ENCODE results near the gene WDFY3. TPM values are rescaled to one million over a fixed set of nuclear protein-coding genes. Genes with fewer than 3 reads are reported as not detected.

WDFY3 gene
- total and polyA plus RNA-seq, 2 of the 13 experiments (the other 11 are each of a cell fraction or from before 2014, with no cell fraction given) = 16.7 to 24.5 TPM

DNA sequence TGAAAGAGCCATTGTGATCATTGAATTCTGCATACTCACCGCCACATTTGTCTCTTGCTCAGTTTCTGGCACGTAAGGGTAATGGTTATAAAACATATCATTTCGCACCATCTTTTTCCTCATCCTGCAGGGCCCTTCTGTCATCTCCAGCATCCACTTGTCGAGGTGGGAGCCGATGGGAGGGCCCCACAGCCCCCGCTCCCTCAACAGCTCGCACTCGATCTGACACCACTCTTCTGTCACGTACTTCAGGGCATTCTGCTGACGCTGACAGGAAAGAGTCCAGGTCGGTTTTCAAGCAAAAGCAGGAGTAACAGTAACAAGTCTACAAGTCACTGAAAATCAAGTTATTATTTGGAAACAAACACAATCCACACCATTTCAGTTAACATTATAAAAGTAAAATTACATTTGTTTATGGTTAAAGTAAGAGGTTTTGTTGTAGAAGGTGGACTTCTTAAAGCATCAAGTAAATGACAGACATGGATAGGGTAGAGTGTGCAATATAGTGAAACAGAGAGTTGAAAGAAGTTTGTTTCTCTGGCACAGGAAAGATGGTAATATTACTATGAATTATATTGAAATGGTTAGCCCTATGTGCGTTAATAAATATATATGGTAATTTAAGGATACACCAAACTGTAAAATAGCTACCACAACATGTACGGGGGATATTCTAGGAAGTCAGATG is 233.0 kb downstream of the WDFY3 start:
- no peak for DNase-seq (ENCODE audit: low spot score)
- intact Hi-C loops (cut with micrococcal nuclease; ENCODE audit: unreplicated experiment) (no loop called here), in situ Hi-C loops (cut with HindIII; ENCODE audit: extremely low pct_ligation_motif_present, low pct_unique_long_range_greater_than_20kb) (no loop called here)
- no peak overlapping the region for H3K4me2 ChIP-seq (ENCODE audit: low read depth, low read length)
- no peaks in the 10 kb centered on the region for H3K27me3 ChIP-seq (ENCODE audit: control insufficient read depth in 1 of 2, insufficient read depth in 2 of 2, low read length in 2 of 2)
- H3K27ac ChIP-seq (ENCODE audit: extremely low read length, insufficient read depth, low read length) = no peak overlapping the region
- ChIA-PET CTCF (ENCODE audit: low intra/inter-chr PET ratio, low total read pairs) (no interaction called here), POLR2A (no interaction called here)
- no peak for ATAC-seq
- no peak overlapping the region for H3K4me3 ChIP-seq (replicated peaks in 1 of 3; ENCODE audit: insufficient read depth in 1 of 3, low read depth in 2 of 3, low read length in 3 of 3)
- no peak overlapping the region for H3K9ac ChIP-seq (ENCODE audit: insufficient read depth, low read depth, low read length)
- TF ChIP-seq TSC22D2 (CRISPR knock-in tag; IDR thresholded peaks at IDR 0.05; ENCODE audit: borderline replicate concordance) = no peak
- TF ChIP-seq ZNF329 (CRISPR knock-in tag; IDR thresholded peaks at IDR 0.05; ENCODE audit: low read depth) = no peak
- TF ChIP-seq NR2F6 (IDR thresholded peaks at IDR 0.05) = no peak
- no peak for TF ChIP-seq NR2F6 (CRISPR knock-in tag; IDR thresholded peaks at IDR 0.05)
- no peak for TF ChIP-seq ZNF546 (CRISPR knock-in tag; conservative IDR thresholded peaks at IDR 0.05)
- no peak for TF ChIP-seq LCORL (IDR thresholded peaks at IDR 0.05)
- TF ChIP-seq LCORL (CRISPR knock-in tag; IDR thresholded peaks at IDR 0.05) = no peak
- TF ChIP-seq, protein P1, sequence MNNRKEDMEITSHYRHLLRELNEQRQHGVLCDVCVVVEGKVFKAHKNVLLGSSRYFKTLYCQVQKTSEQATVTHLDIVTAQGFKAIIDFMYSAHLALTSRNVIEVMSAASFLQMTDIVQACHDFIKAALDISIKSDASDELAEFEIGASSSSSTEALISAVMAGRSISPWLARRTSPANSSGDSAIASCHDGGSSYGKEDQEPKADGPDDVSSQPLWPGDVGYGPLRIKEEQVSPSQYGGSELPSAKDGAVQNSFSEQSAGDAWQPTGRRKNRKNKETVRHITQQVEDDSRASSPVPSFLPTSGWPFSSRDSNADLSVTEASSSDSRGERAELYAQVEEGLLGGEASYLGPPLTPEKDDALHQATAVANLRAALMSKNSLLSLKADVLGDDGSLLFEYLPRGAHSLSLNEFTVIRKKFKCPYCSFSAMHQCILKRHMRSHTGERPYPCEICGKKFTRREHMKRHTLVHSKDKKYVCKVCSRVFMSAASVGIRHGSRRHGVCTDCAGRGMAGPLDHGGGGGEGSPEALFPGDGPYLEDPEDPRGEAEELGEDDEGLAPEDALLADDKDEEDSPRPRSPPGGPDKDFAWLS (CRISPR knock-in tag; IDR thresholded peaks at IDR 0.05; ENCODE audit: borderline replicate concordance) = no peak
- no peak for TF ChIP-seq MBD4 (IDR thresholded peaks at IDR 0.05; ENCODE audit: borderline replicate concordance, low read length)
- no peak for TF ChIP-seq ZNF891 (CRISPR knock-in tag; IDR thresholded peaks at IDR 0.05)
- TF ChIP-seq ISL2 (CRISPR knock-in tag; IDR thresholded peaks at IDR 0.05) = no peak
- TF ChIP-seq MED13 (CRISPR knock-in tag; IDR thresholded peaks at IDR 0.05) = no peak
- TF ChIP-seq KDM6A (CRISPR knock-in tag; IDR thresholded peaks at IDR 0.05; ENCODE audit: low read depth) = no peak
- no peak for TF ChIP-seq HOXA3 (CRISPR knock-in tag; IDR thresholded peaks at IDR 0.05)
- no peak for TF ChIP-seq ZNF33A (CRISPR knock-in tag; IDR thresholded peaks at IDR 0.05; ENCODE audit: borderline replicate concordance)
- no peak for TF ChIP-seq ZSCAN30 (CRISPR knock-in tag; IDR thresholded peaks at IDR 0.05)
- no peak for TF ChIP-seq GATAD2A (CRISPR knock-in tag; IDR thresholded peaks at IDR 0.05)
- H3K4me1 ChIP-seq (ENCODE audit: insufficient read depth, low read length) = no peaks in the 10 kb centered on the region
- no peaks in the 10 kb centered on the region for H4K20me1 ChIP-seq (ENCODE audit: insufficient read depth, low read length)
- no peak for FAIRE-seq
- H2AFZ ChIP-seq (ENCODE audit: low read length) = no peak overlapping the region
- 96% methylated on average over 13 of the region's 13 CpGs for WGBS (ENCODE audit: low lambda C conversion rate)
- H3K79me2 ChIP-seq (ENCODE audit: insufficient read depth, low read length) = no peaks in the 10 kb centered on the region
- H3K9me3 ChIP-seq (ENCODE audit: low read length) = no peaks in the 10 kb centered on the region
- no TSS peak for BruUV-seq (replicated peaks)
- peaks cover 5 to 42% of the 10 kb centered on the region in 2 experiments; a peak in 2 of 5 replicates for H3K36me3 ChIP-seq (replicated peaks in 1 of 2; ENCODE audit: control insufficient read depth in 1 of 2, insufficient read depth in 2 of 2, low read length in 2 of 2)
